H1 (cell line): Measurements from ENCODE around the gene RADIL. TPM values are rescaled to one million over a fixed set of nuclear protein-coding genes. Genes with fewer than 3 reads are reported as not detected.

Source experiments
- PHF8 ChIP-seq: fragments of 200-600 bp; sonication (generic); conservative IDR thresholded peaks from 2 replicates; pipeline ENCODE4 v1.7.1; 2012; ENCODE audit warnings: low read depth, mild to moderate bottlenecking, inconsistent platforms, low read length, moderate library complexity
- POLR2AphosphoS5 ChIP-seq: IDR thresholded peaks from 2 replicates; pipeline ENCODE4 v1.6.1; 2011; ENCODE audit warnings: low read depth, low read length
- polyA plus RNA-seq, 7 experiments: library from polyadenylated mRNA; depleted of rRNA in 3 of 7; stranded (reverse) in 5 of 7; unstranded in 2 of 7; fragments of >200 nt in 5 of 7; fragments of 200-250 nt in 2 of 7; gene quantifications; 1 replicate in 5 of 7; 2 replicates in 1 of 7; 4 replicates in 1 of 7; pipeline versions ENCODE4 v1.2.1 to v1.2.3, GENCODE V29; 2011 to 2013; ENCODE audit warnings: missing spikeins in 2 of 7, mixed read lengths in 2 of 7
- total RNA-seq: library from RNA; stranded (reverse); fragmentation: NEBNext Ultra II Directional; extraction: Animal tissue kit (Norgen Biotek cat#: 25700); gene quantifications from 2 replicates; pipeline ENCODE4 v1.2.1, GENCODE V29; 2021

RADIL gene
- total and polyA plus RNA-seq, 2 of the 8 experiments (the other 6 are each of a cell fraction or from before 2014, with no cell fraction given), result 5.0 to 5.4 TPM

- no peak for TF ChIP-seq PHF8
- TF ChIP-seq POLR2AphosphoS5, result no peak
- TF ChIP-seq, all 59 proteins: peak for 0
Measured at GRCh38 chr7:4840079-4840501, 43.4 kb downstream of the RADIL start (continued).
